ENCODE measurements around the gene KRR1.

- TF ChIP-seq CTCF (IDR thresholded peaks at IDR 0.05) (no peak), POLR2A (IDR thresholded peaks at IDR 0.05) (no peak), EP300 (IDR thresholded peaks at IDR 0.05) (no peak)
Observed at GRCh38 chr12:75507086-75507485, 4.3 kb downstream of the KRR1 start.
